Hindlimb muscle (tissue), 1 donor: Measurements from ENCODE around the gene PDPN. TPM values are rescaled to one million over a fixed set of nuclear protein-coding genes. Genes with fewer than 3 reads are reported as not detected.
A peak's percentile ranks its signal among the peaks of the same experiment; 100 is the strongest.
"Not testable (repeated sequence)": the region's sequence is repeated elsewhere in the genome, so short reads cannot be mapped to it uniquely, and the experiment has no call there.

ENCODE experiments used
- DNase-seq: peaks from one replicate; pipeline ENCODE4 v3.0.0-alpha.2; 2013
- polyA plus RNA-seq: library from polyadenylated mRNA; unstranded; fragments of 120-200 nt; gene quantifications from one replicate; pipeline ENCODE4 v1.2.1, GENCODE V29; 2013; ENCODE audit not compliant: insufficient read length

Gene PDPN
- polyA plus RNA-seq, result 29.8 TPM

GRCh38 chr1:13583595-13583965 lies at the start of gene PDPN:
TSS of gene PDPN (plus strand) at chr1:13583832. CDS start at chr1:13584034, 202 bp downstream.
- DNase-seq, result peak; percentile 83

DNA sequence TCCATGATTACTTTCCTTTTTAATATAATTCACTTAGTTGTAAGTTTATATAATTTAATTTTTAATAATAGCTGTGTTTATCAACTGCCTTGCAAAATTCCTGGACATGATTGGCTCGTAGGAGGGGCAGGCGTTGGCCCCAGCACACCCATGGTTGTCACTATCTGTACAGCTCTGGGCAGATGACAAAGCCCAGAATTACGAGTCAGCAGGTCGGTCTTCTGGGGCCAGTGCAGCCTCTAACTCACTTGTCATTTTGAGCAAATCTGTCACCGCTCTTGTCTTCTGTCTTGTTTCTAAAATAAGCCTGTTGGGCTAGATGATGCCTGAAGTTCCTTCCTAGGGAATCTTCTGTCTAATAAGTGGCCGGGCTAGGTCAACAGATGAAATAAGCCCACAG lies 48.4 kb upstream of the PDPN start:
- DNase-seq, result no peak

DNA sequence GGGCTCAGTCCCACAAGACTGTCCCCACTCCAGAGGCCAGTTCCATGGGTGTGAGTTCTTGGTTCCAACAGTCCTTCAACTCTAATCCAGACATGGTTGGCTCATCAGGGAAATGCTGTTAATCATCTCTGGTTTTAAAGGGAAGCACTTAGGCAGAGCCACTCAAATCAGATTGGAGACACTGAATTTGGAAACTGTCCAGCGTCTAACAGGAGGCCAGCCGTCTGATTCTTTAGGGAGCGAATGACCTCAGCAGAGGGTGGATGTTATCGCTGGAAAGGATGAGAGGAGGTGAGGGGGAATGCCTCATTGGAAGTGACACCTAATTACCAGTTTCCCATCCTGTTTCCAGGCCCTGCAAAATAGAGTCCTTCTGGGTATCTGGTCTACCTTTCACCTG lies 47.1 kb upstream of the PDPN start:
- DNase-seq, result no peak

- DNase-seq, result no peak
Measured at GRCh38 chr1:13538832-13539231, 44.8 kb upstream of the PDPN start.

GRCh38 chr1:13539683-13540082 lies 43.9 kb upstream of the PDPN start:
- DNase-seq, result no peak

DNA sequence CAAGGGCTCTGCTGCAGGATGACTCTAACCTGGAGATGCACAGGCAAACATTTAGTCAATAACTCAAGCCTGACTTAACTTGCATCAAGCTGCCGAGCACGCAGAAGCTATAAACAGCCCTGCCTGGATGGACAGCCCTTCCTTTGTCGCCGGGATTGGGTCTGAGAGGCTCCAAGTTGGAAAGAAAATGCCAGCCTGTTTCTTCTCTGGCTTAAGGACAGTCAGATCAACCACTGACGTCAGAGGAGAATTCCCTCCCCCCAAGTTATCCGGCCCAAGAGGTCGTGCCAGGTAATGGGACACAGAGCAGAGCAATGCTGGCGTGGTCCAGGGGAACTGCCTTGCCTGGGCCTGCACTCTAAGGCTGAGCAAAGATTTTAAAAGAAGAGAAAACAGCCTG lies 42.8 kb upstream of the PDPN start:
- DNase-seq, result no peak

- DNase-seq, result no peak
Measured at GRCh38 chr1:13541435-13542215, 42.0 kb upstream of the PDPN start.

GRCh38 chr1:13543451-13544220 lies 40.0 kb upstream of the PDPN start:
- peak; percentile 45 for DNase-seq

DNA sequence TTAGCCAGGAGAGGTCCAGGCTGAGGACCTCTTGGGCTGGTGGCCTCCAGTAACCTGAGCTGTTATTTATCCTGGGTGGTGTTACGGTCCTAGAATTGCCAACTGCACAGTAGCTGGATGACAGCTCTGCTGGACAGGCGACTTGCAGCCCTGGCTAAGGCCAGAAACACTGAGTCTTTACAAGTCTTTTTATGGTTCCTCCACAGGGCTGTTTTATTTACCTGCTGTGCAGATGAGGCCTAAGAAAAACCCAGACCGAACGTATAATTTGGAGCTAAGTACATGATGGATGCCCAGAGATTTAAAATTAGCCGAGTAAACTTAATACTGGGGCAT lies 39.4 kb upstream of the PDPN start:
- DNase-seq, result no peak

- DNase-seq, result no peak
Measured at GRCh38 chr1:13546791-13547190, 36.8 kb upstream of the PDPN start.

GRCh38 chr1:13548281-13548680 lies 35.4 kb upstream of the PDPN start:
- DNase-seq, result no peak

DNA sequence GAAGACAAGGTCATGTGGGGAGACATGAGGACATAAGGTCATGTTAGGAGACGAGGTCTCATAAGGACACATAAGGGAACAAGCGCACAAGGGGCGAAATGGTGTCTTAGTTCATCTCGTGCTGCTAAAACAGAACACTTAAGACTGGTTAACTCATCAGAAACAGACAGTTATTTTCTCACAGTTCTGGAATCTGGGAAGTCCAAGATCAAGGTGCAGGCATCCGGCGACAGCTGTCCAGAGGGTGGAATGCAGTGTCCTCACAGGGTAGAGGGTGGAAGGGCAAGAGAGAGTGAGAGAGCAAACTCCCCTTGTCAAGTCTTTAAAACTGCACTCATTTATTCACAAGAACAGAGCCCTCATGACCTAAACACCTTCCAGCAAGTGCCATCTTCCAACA lies 34.6 kb upstream of the PDPN start:
- DNase-seq, result no peak

DNA sequence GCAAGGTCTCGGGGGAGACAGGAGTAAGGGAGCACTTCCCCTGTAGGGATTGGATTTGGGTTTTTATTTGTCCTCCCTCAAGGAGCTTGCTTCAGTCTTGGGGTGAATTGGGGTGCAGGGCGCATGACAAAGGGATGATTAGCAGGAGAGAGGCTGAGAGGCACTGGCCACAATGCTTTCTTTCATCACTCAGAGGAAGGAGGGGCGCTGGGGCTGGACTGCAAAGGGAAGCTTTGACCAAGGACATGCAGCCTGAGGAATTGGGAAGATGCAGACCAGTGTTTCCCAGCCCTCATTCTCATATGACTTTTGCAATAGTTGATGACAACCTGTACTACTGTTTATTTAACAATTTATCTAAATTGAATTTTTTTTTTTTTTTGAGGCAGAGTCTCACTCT lies 34.1 kb upstream of the PDPN start:
- no peak for DNase-seq

GRCh38 chr1:13550663-13551062 lies 33.0 kb upstream of the PDPN start:
- no peak for DNase-seq

DNA sequence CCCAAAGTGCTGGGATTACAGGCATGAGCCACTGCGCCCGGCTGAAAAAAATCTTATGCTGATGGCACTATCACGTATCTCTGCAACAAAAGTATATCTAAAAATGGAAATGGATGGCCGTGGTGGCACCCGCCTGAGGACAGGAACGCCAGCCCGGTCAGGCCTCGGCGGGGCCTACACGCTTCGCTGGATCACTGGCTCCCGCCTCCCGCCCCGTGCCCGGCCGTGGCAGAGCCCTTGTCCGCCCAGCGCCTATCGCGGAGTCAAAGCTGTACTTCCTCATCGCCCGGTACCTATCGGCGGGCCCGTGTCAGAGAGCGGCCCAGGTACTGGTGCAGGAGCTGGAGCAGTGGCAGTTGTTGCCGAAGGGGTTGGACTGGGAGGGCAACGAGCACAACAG lies 28.8 kb upstream of the PDPN start:
- DNase-seq, result no peak

DNA sequence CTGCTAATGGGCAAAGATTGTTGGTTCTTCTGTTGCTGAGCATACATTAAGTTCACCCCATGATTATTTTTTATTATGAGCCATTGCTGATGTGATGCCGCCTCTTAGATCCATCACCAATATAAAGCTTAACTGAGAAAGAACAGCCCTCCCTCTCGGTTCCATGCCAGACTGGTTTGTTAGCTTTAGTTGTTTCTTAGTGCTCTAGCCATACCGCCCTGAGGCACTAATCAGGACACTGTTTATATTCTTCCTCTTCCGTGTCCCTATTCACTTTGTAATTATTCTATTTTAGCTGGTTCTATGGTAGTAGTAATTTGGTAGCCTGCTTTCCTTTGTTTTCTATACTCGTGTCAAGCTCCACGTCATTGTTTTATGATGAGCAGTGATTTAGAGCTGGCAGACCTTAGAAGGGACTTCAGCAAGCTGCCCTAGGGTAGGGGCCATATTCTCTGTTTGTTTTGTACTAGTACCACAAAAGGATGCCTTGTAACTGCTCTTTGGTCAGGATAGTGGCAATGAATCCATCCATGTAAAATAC lies 27.3 kb upstream of the PDPN start:
- DNase-seq, result no peak

DNA sequence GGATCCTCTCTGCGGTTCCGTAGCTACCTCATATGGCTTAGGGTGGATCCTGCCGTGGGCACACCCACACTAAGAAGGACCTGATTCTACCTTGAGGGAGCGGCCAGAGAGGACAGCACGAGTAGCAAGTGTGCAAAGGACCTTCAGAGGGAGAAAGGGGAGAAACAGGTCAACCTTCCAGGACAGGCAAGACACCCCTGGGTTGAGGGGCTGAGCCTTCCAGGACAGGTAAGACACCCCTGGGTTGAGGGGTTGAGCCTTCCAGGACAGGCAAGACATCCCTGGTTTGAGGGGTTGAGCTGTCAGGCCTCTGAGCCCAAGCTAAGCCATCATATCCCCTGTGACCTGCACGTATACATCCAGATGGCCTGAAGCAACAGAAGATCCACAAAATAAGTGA lies 23.1 kb upstream of the PDPN start:
- DNase-seq, result no peak

DNA sequence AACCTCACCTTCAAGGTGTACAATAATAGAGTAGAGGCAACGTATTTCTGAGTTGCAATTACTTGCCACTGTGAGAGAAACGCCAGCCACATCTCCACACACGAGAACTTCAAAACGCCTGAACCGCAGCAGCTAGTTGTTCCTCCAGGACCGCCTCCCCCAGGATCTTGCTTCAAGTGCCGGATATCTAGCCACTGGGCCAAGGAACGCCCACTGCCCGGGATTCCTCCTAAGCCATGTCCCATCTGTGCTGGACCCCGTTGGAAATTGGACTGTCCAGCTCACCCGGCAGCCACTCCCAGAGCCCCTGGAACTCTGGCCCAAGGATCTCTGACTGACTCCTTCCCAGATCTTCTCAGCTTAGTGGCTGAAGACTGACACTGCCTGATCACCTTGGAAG lies 20.7 kb upstream of the PDPN start:
- DNase-seq, result not testable (repeated sequence)

DNA sequence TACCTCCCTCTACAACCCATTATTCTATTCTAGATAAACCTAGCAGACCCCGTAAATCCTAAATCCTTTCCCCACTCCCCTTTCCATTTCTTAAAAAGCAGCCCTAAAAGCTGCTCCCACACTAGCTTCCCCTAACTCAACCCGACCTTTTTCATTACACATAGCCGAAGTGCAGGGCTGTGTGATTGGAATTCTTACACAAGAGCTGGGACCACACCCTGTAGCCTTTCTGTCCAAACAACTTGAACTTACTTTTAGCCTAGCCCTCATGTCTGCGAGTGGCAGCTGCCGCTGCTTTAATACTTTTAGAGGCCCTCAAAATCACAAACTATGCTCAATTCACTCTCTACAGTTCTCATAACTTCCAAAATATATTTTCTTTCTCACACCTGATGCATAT lies 19.6 kb upstream of the PDPN start:
- DNase-seq, result no peak

DNA sequence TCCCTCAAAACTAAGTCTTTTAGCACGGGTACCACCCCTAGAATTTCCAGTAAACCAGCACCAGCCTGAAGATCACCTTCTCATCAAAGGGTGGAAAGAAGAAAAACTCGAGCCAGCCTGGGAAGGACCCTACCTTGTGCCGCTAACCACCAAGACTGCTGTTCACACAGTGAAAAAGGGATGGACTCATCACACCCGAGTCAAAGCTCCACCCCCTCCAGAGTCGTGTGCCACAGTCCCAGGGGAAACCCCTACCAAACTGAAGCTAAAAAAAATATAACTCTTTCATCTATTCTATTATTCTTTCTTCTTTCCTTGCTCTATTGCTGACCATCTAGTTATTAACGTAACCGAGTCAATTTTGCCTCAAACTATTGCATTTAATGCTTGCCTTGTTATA lies 13.2 kb upstream of the PDPN start:
- DNase-seq, result not testable (repeated sequence)

DNA sequence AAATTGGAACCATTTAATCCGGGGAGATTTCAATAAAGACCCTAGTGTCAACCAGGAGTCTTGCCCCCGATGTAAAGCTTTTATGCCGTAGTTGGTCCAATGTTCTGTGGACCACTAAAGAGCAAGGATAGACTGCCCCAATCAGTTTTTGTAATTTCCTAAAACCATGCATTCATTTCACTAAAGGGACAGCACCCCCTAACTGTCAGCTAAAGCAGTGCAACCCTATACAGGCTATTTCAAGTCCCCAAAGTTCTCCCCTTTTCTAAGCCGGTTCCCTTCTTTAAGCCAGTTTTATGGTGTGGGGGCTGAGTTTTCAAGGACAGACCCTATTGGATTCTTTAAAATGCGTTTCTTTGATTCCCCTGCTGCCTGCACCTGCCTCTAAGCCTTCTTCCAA lies 12.7 kb upstream of the PDPN start:
- DNase-seq, result no peak

DNA sequence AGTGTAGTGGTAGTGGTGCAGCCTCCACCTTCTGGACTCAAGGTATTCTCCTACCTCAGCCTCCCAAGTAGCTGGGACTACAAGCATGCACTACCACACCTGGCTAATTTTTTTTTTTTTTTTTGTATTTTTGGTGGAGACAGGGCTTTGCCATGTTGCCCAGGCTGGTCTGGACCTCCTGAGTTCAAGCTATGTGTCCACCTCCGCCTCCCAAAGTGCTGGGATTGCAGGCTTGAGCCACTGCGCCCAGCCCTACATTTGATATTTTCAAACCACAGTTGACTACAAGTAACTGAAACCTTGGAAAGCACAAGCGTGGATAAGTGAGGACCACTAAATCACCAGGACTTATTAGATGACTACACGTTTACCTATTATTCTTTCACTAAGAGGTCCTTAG lies 10.0 kb upstream of the PDPN start:
- DNase-seq, result no peak

- DNase-seq, result no peak
Measured at GRCh38 chr1:13576926-13577325, 6.7 kb upstream of the PDPN start.

GRCh38 chr1:13577846-13578245 lies 5.8 kb upstream of the PDPN start:
- DNase-seq, result no peak
